PC-9 (cell line): ENCODE data around the gene OLIG2. TPM values are rescaled to one million over a fixed set of nuclear protein-coding genes. Genes with fewer than 3 reads are reported as not detected.

Experiments
- BruUV-seq: library from RNA; stranded (reverse); fragments of 400-500 nt; replicated peaks from 2 replicates; lab custom pipeline; 2021; lab: Mats Ljungman, UMichigan
- CTCF ChIA-PET: fragments of 300-600 bp; sonication (Branson Sonifier 250); formaldehyde crosslinking; loops from one replicate; lab custom pipeline; 2022; ENCODE audit warnings: antibody characterized with exemption; lab: Charles Lee
- POLR2A ChIA-PET: fragments of 300-600 bp; sonication (Branson Sonifier 250); formaldehyde crosslinking; loops from one replicate; lab custom pipeline; 2022; ENCODE audit warnings: antibody characterized with exemption; ENCODE audit not compliant: unreplicated experiment; lab: Charles Lee
- DNase-seq, 2 experiments: peaks; one replicate each; pipeline versions ENCODE4 v3.0.0 to v3.0.0-alpha.2; 2015 to 2022; ENCODE audit warnings: mixed read lengths in 1 of 2
- H2AFZ ChIP-seq: fragments of 200-600 bp; sonication (generic); 2 replicates; pipeline ENCODE4 v1.8.1; 2017; ENCODE audit warnings: antibody characterized with exemption
- H3F3A ChIP-seq: fragments of 200-600 bp; sonication (generic); 2 replicates; pipeline ENCODE4 v1.8.1; 2017; ENCODE audit warnings: antibody characterized with exemption, mild to moderate bottlenecking, low read depth; ENCODE audit not compliant: insufficient read depth
- H3K27ac ChIP-seq: fragments of 200-600 bp; sonication (generic); 2 replicates; pipeline ENCODE4 v1.6.1; 2016; ENCODE audit warnings: mixed run types
- H3K27me3 ChIP-seq: fragments of 200-600 bp; sonication (generic); 2 replicates; pipeline ENCODE4 v1.6.1; 2016; ENCODE audit warnings: low read depth, mixed run types; ENCODE audit not compliant: insufficient read depth
- H3K36me3 ChIP-seq: fragments of 200-600 bp; sonication (generic); 2 replicates; pipeline ENCODE4 v1.6.1; 2016; ENCODE audit warnings: low read depth, mixed run types
- H3K4me1 ChIP-seq: fragments of 200-600 bp; sonication (generic); replicated peaks from 2 replicates; pipeline ENCODE4 v1.6.1; 2016; ENCODE audit warnings: mixed run types; ENCODE audit not compliant: insufficient read depth
- H3K4me2 ChIP-seq: fragments of 200-600 bp; sonication (generic); 2 replicates; pipeline ENCODE4 v1.6.1; 2017; ENCODE audit warnings: mixed run types
- H3K4me3 ChIP-seq: fragments of 200-600 bp; sonication (generic); 2 replicates; pipeline ENCODE4 v1.6.1; 2016; ENCODE audit warnings: mixed run types
- H3K79me2 ChIP-seq: fragments of 200-600 bp; sonication (generic); 2 replicates; pipeline ENCODE4 v1.6.1; 2017; ENCODE audit warnings: low read depth, mixed run types
- H3K9me2 ChIP-seq: fragments of 200-600 bp; sonication (generic); 2 replicates; pipeline ENCODE4 v1.8.1; 2017; ENCODE audit warnings: mild to moderate bottlenecking; ENCODE audit not compliant: insufficient read depth
- H3K9me3 ChIP-seq: fragments of 200-600 bp; sonication (generic); 2 replicates; pipeline ENCODE4 v1.8.1; 2016; ENCODE audit warnings: low read depth; ENCODE audit not compliant: insufficient read depth
- H4K20me1 ChIP-seq: fragments of 200-600 bp; sonication (generic); 2 replicates; pipeline ENCODE4 v1.8.1; 2017; ENCODE audit not compliant: insufficient read depth
- CTCF ChIP-seq: fragments of 200-600 bp; sonication (generic); conservative IDR thresholded peaks from 2 replicates; pipeline ENCODE4 v1.6.1; 2017; ENCODE audit warnings: mixed run types, antibody characterized with exemption, mild to moderate bottlenecking, moderate library complexity
- EZH2 ChIP-seq: fragments of 200-600 bp; sonication (generic); IDR thresholded peaks from 2 replicates; pipeline ENCODE4 v1.8.0; 2017; ENCODE audit warnings: antibody characterized with exemption, low read depth
- intact Hi-C: fragments of 100-400 bp; cut with micrococcal nuclease; formaldehyde crosslinking; loops from one replicate; pipeline ENCODE4 v1.10.0; 2022; ENCODE audit not compliant: unreplicated experiment
- total RNA-seq: library from RNA; stranded (reverse); gene quantifications from 2 replicates; pipeline ENCODE4 v1.2.3, GENCODE V29; 2021

Gene OLIG2
- total RNA-seq, 1 experiment from 2014 or later, result not detected

- intact Hi-C loops, result no loop called here
- H3K27ac ChIP-seq, result no peak overlapping the region
- no peaks in the 10 kb centered on the region for H4K20me1 ChIP-seq
- no peaks in the 10 kb centered on the region for H3K4me1 ChIP-seq
- no peak overlapping the region for H2AFZ ChIP-seq
- no peak overlapping the region for H3K4me2 ChIP-seq
- H3K4me3 ChIP-seq, result no peak overlapping the region
- no peaks in the 10 kb centered on the region for H3K9me2 ChIP-seq
- DNase-seq, result no peak
- H3K36me3 ChIP-seq, result no peaks in the 10 kb centered on the region
- no TSS peak for BruUV-seq
- no peaks in the 10 kb centered on the region for H3F3A ChIP-seq
- no peak for TF ChIP-seq EZH2
- TF ChIP-seq CTCF, result no peak
- CTCF ChIA-PET, result no interaction called here
- H3K9me3 ChIP-seq, result no peaks in the 10 kb centered on the region
- H3K79me2 ChIP-seq, result no peaks in the 10 kb centered on the region
- POLR2A ChIA-PET, result no interaction called here
- H3K27me3 ChIP-seq, result peaks cover 34% of the 10 kb centered on the region
These were observed 35.1 kb upstream of the OLIG2 start for GRCh38 chr21:32990666-32991065.

GRCh38 chr21:32991361-32991760 lies 34.4 kb upstream of the OLIG2 start:
- Histone ChIP-seq H3F3A (no peaks in the 10 kb centered on the region), H3K27ac (no peak overlapping the region), H3K4me1 (no peaks in the 10 kb centered on the region), H4K20me1 (no peaks in the 10 kb centered on the region), H3K4me2 (no peak overlapping the region), H3K36me3 (no peaks in the 10 kb centered on the region), H3K9me2 (no peaks in the 10 kb centered on the region), H3K4me3 (no peak overlapping the region), H3K27me3 (peaks cover 34% of the 10 kb centered on the region), H3K9me3 (no peaks in the 10 kb centered on the region), H3K79me2 (no peaks in the 10 kb centered on the region), H2AFZ (no peak overlapping the region)
- intact Hi-C loops, result no loop called here
- BruUV-seq, result no TSS peak
- TF ChIP-seq EZH2 (no peak), CTCF (no peak)
- ChIA-PET POLR2A (no interaction called here), CTCF (no interaction called here)
- DNase-seq, result no peak

GRCh38 chr21:32993894-32994293 lies 31.8 kb upstream of the OLIG2 start:
- H3K36me3 ChIP-seq, result no peaks in the 10 kb centered on the region
- no peaks in the 10 kb centered on the region for H4K20me1 ChIP-seq
- H3K79me2 ChIP-seq, result no peaks in the 10 kb centered on the region
- no peaks in the 10 kb centered on the region for H3K9me2 ChIP-seq
- H3F3A ChIP-seq, result no peaks in the 10 kb centered on the region
- H3K4me1 ChIP-seq, result no peaks in the 10 kb centered on the region
- no peak for TF ChIP-seq CTCF
- TF ChIP-seq EZH2, result no peak
- ChIA-PET CTCF (interaction anchor here (0.6 to 1.1 kb wide), 2 partner anchors 101 to 612 kb away, joined by 3 to 4 read pairs; no protein-coding TSS in a partner anchor), POLR2A (no interaction called here)
- BruUV-seq, result no TSS peak
- H3K27me3 ChIP-seq, result peaks cover 23% of the 10 kb centered on the region
- H3K9me3 ChIP-seq, result no peaks in the 10 kb centered on the region
- H3K27ac ChIP-seq, result no peak overlapping the region
- H3K4me3 ChIP-seq, result no peak overlapping the region
- H3K4me2 ChIP-seq, result no peak overlapping the region
- DNase-seq, result no peak
- intact Hi-C loops, result no loop called here
- H2AFZ ChIP-seq, result no peak overlapping the region
